KG1 (cell line): ENCODE results near the gene ANKRD36B.
"Not testable (repeated sequence)": the region's sequence is repeated elsewhere in the genome, so short reads cannot be mapped to it uniquely, and the experiment has no call there.

ENCODE experiments used
- DNase-seq: peaks from one replicate; lab custom pipeline; 2025; lab: John Stamatoyannopoulos, UW

ANKRD36B gene

GRCh38 chr2:97549058-97549457 is 40.6 kb downstream of the ANKRD36B start:
- DNase-seq, result not testable (repeated sequence)

DNA sequence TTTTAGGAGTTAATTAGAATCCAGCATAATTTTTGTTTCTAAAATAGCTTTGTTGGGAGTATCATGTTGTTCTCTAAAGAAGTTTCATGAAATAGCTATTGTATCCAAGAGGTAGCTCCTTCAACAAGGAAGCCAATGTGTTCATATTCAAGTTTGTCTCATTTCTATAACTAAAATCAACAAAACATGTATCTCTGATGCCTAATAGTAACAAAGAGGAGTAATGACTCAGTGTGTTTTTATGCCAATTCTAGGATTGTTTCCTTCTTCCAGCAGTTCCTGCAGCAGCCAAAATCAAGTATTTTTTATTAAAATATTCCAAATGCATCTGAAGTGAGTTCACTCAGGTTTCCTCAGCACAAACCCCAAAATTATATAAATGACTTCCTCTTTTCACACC is 41.1 kb downstream of the ANKRD36B start:
- not testable (repeated sequence) for DNase-seq

- no peak for DNase-seq
Observed at GRCh38 chr2:97546711-97547110, 43.0 kb downstream of the ANKRD36B start.

GRCh38 chr2:97544911-97545310 is 44.8 kb downstream of the ANKRD36B start:
- not testable (repeated sequence) for DNase-seq

GRCh38 chr2:97525904-97526303 is 63.8 kb downstream of the ANKRD36B start:
- DNase-seq, result not testable (repeated sequence)

DNA sequence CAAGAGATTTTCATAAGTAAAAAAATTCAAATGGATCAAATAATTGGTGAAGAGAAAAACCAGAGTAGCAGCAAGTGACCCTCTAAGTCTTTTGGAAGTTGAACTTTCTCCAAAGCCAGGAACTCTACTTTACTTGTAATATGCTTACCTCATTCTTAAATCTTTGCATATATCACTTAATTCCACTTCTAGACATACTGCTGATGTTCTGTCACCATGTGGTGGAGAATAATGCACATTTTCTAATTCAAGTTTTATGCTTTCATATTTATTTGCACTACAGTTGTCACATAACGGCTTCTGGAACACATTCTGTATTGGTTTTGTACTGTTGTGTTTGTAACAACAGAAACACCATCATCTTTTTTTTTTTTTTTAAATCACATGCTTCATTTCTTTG is 65.9 kb downstream of the ANKRD36B start:
- DNase-seq, result not testable (repeated sequence)

DNA sequence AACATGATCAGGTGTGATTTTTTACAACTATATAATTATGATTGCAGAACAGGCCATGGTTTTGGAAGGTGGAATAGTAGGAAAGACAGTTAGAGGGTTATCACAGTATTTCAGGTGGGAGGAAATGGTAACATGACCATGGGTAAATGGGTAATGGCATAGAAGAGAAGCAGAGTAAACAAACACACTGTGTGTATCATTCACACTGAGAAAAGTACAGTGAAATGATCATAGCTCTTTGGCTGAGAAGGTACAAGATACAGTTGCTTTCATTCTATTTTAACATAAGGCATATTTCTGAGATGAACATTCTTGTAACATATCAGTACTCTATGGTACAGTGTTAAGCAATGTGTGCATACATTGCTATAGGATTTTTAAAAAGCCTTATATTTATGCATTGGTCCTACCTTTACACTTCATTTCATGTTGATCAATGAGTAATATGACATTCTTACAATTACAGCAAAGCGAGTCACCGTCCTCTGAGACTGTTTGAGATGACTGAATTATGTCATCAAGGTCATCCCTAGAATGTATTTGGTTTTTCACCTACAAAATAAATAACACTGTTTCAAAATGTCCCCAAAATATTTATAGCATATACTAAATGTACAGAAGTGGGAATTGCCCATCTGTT is 66.6 kb downstream of the ANKRD36B start:
- not testable (repeated sequence) for DNase-seq

DNA sequence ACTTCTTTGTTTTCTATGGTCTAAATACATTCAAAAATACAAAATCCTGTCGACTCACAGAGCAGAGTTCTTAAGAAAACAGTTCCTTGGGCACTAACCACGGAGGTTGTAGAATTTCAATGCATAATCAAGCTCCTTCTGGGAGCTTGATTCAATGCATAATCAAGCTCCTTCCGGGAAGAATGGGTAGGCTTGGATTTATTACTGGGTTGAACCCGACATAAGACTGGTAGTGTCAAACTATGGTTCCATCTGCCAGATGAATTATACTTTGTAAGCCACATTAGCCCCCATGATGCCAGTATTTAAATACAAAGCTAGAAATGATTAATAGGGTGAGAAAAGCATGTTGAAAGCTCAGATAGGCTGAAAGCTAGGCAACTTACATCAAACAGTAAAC is 94.0 kb downstream of the ANKRD36B start:
- not testable (repeated sequence) for DNase-seq

DNA sequence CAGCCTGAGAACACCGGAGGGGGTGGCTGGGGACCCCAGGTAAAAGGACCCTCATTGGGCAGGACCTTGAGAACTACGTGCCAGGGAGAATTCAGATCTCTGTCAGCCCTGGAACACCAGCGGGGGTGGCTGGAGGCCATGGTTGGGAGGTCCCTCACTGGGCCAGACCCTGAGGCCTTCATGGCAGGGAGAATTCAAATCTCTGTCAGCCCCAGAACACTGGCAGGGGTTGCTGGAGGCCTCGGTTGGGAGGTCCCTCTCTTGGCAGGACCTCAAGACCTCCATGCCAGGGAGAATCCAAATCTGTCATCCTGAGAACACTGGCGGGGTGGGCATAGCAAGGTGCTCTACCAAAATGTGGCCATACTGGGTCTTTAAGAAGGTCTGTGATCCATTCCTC is 99.5 kb downstream of the ANKRD36B start:
- DNase-seq, result not testable (repeated sequence)
